Mesothelial cell of epicardium (in vitro differentiated cells): Measurements from ENCODE around the gene FHIP2A. TPM values are rescaled to one million over a fixed set of nuclear protein-coding genes. Genes with fewer than 3 reads are reported as not detected.

Experiments used
- DNase-seq, 2 experiments: peaks; one replicate each; pipeline ENCODE4 v3.0.0; 2021; ENCODE audit warnings: low spot score in 2 of 2; ENCODE audit not compliant: unreplicated experiment in 2 of 2
- H3K27ac Mint-ChIP-seq: 2 replicates; pipeline ENCODE4 v1.8.0; 2021; ENCODE audit warnings: mixed read lengths
- H3K27me3 Mint-ChIP-seq: 2 replicates; pipeline ENCODE4 v1.8.0; 2021; ENCODE audit warnings: low read depth, mixed read lengths
- H3K36me3 Mint-ChIP-seq: 2 replicates; pipeline ENCODE4 v1.8.0; 2021; ENCODE audit warnings: mixed read lengths
- H3K4me1 Mint-ChIP-seq: 2 replicates; pipeline ENCODE4 v1.8.0; 2021; ENCODE audit warnings: mixed read lengths
- H3K4me3 Mint-ChIP-seq: 2 replicates; pipeline ENCODE4 v1.8.0; 2021; ENCODE audit warnings: mild to moderate bottlenecking, moderate library complexity, mixed read lengths
- H3K9me3 Mint-ChIP-seq: 2 replicates; pipeline ENCODE4 v1.8.0; 2021; ENCODE audit warnings: mixed read lengths
- CTCF ChIP-seq: fragments of 200-600 bp; sonication (generic); IDR thresholded peaks from one replicate; pipeline ENCODE4 v1.5.0; 2021; ENCODE audit warnings: antibody characterized with exemption; ENCODE audit not compliant: unreplicated experiment
- total RNA-seq: library from RNA; stranded (reverse); gene quantifications from 3 replicates; pipeline ENCODE4 v1.2.1, GENCODE V29; 2021

FHIP2A gene
- total RNA-seq, 1 donor from 2014 or later = 41.9 TPM

DNA sequence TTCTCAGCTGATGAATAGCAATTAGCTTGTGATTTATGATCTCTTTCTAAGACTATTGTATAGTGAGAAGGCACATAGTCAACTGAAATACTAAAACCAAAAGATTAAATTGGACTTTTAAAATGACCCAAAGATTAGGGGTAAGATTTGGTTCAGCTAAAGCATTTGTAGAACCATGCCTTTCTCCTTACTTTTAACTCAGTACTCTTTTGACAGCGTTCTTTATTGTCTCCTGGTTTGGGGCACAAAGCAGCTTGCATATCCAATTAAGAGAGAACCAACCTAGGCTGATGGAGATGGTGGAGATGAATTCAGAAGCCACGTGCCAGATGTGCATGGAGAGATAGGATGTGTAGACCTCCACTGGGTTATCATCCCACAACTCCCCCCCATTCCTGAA, 45.8 kb downstream of the FHIP2A start:
- no peak for TF ChIP-seq CTCF
- Mint-ChIP-seq H3K27ac (no peak overlapping the region), H3K4me1 (peaks cover 16% of the 10 kb centered on the region), H3K36me3 (peaks cover 25% of the 10 kb centered on the region), H3K27me3 (no peaks in the 10 kb centered on the region), H3K4me3 (no peak overlapping the region), H3K9me3 (no peaks in the 10 kb centered on the region)
- DNase-seq = no peak

- Mint-ChIP-seq H3K27ac (no peak overlapping the region), H3K27me3 (no peaks in the 10 kb centered on the region), H3K4me1 (peaks cover 16% of the 10 kb centered on the region), H3K36me3 (peaks cover 23% of the 10 kb centered on the region), H3K9me3 (no peaks in the 10 kb centered on the region), H3K4me3 (no peak overlapping the region)
- DNase-seq = no peak
- no peak for TF ChIP-seq CTCF
These were observed 47.4 kb downstream of the FHIP2A start for GRCh38 chr10:114868870-114869519.

GRCh38 chr10:114869520-114869892, 47.9 kb downstream of the FHIP2A start:
- no peak overlapping the region for H3K27ac Mint-ChIP-seq
- H3K27me3 Mint-ChIP-seq = no peaks in the 10 kb centered on the region
- no peaks in the 10 kb centered on the region for H3K9me3 Mint-ChIP-seq
- peaks cover 20% of the 10 kb centered on the region for H3K36me3 Mint-ChIP-seq
- peaks cover 16% of the 10 kb centered on the region for H3K4me1 Mint-ChIP-seq
- no peak for DNase-seq
- H3K4me3 Mint-ChIP-seq = no peak overlapping the region
- no peak for TF ChIP-seq CTCF

DNA sequence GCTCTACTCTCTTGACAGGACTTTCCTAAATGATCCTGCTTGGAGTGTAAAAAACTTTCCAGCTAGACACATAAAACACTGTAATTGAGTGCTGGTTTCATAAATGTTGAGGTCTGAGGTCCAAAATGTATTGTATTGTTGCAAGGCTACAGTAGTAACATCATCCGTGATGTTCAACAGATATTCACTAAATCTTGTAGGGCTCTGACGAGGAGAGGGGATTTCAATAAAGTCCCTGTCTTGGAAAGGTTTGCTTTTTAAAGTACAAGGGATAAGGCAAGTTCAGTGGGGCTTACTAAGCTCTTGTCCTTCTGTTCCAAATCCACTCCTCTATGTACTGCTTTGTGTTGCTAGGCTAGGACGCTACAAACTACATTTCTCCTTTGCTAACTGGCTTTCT, 48.9 kb downstream of the FHIP2A start:
- no peaks in the 10 kb centered on the region for H3K27me3 Mint-ChIP-seq
- H3K36me3 Mint-ChIP-seq = peaks cover 17% of the 10 kb centered on the region
- peaks cover 18% of the 10 kb centered on the region for H3K4me1 Mint-ChIP-seq
- H3K9me3 Mint-ChIP-seq = no peaks in the 10 kb centered on the region
- H3K4me3 Mint-ChIP-seq = no peak overlapping the region
- no peak for TF ChIP-seq CTCF
- peak overlapping the region; percentile 66 for H3K27ac Mint-ChIP-seq
- DNase-seq = no peak

DNA sequence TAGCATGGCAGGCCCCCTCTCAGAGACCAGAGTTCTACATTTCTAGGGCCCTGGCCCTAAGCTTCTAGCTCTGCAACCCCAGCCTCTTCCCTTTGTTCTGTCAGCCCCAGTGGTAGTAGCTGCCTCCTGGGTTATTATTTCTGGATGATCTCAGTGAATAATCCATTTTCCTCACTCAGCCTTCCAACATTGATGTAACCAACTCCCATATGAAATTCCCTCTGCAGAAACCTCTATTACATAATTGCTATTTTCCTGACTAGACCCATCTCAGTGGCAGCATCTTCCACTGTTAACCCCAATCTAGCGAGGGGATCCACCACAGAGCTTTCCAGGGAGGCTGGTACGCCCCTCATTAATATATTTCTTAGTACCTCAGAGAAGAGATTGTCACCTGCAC, 49.8 kb downstream of the FHIP2A start:
- TF ChIP-seq CTCF = no peak
- no peak for DNase-seq
- Mint-ChIP-seq H3K27me3 (no peaks in the 10 kb centered on the region), H3K4me3 (no peak overlapping the region), H3K4me1 (peaks cover 18% of the 10 kb centered on the region), H3K27ac (peak overlapping the region; percentile 4), H3K36me3 (peaks cover 10% of the 10 kb centered on the region), H3K9me3 (no peaks in the 10 kb centered on the region)

Other genes starting within 250 kb of the FHIP2A start
- gene ABLIM1, start 163.5 kb upstream of the FHIP2A start, total RNA-seq = 99.5 to 105 TPM (median 102 TPM) in 3 replicates
- gene TRUB1, start 116.4 kb downstream of the FHIP2A start, total RNA-seq = 20.5 to 23.6 TPM (median 21.4 TPM) in 3 replicates